Measurements from ENCODE around the gene ACAP2.

DNA sequence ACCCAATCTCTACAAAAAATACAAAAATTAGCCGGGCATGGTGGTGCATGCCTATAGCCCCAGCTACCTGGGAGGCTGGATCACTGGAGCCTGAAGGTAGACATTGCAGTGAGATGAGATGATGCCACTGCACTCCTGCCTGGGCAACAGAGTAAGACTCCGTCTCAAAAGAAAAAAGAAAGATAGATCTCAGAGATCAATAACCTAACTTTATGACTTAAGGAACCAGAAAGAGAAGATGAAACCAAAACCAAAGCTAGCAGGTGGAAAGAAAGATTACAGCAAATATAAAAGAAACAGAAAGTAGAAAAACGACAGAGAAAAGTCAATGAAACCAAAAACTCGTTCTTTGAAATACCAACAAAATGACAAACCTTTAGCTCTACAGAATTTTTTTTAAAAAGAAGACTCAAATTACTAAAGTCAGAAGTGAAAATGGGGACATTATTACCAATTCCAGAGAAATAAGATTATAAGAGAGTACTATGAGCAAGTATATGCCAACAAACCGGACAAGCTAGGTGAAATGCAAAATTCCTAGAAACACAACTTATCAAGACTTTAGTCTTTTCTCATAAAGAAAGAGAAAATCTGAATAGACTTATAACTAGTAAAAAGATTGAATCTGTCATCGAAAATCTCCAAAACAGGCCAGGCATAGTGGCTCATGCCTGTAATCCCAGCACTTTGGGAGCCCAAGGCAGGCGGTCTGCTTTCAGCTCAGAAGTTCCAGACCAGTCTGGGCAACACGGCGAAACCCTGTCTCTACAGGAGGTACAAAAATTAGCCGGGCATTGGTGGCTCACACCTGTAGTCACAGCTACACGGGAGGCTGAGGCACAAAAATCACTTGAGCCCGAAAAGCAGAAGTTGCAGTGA, 35.0 kb downstream of the ACAP2 start:
- TF ChIP-seq POLR2A (IDR thresholded peaks at IDR 0.05), result no peak
- TF ChIP-seq, protein P1, sequence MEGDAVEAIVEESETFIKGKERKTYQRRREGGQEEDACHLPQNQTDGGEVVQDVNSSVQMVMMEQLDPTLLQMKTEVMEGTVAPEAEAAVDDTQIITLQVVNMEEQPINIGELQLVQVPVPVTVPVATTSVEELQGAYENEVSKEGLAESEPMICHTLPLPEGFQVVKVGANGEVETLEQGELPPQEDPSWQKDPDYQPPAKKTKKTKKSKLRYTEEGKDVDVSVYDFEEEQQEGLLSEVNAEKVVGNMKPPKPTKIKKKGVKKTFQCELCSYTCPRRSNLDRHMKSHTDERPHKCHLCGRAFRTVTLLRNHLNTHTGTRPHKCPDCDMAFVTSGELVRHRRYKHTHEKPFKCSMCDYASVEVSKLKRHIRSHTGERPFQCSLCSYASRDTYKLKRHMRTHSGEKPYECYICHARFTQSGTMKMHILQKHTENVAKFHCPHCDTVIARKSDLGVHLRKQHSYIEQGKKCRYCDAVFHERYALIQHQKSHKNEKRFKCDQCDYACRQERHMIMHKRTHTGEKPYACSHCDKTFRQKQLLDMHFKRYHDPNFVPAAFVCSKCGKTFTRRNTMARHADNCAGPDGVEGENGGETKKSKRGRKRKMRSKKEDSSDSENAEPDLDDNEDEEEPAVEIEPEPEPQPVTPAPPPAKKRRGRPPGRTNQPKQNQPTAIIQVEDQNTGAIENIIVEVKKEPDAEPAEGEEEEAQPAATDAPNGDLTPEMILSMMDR (IDR thresholded peaks at IDR 0.05), result no peak

All from testis (tissue), 2 donors.